GM21390 (cell line): ENCODE measurements around the gene BAK1.
A peak's percentile ranks its signal among the peaks of the same experiment; 100 is the strongest.

Experiments used
- ATAC-seq: cut with Tn5 transposase; IDR thresholded peaks from one replicate; pipeline ENCODE4 v1.9.1; 2021; ENCODE audit not compliant: unreplicated experiment

BAK1 gene

GRCh38 chr6:33588894-33589293, 8.8 kb upstream of the BAK1 start:
- no peak for ATAC-seq

DNA sequence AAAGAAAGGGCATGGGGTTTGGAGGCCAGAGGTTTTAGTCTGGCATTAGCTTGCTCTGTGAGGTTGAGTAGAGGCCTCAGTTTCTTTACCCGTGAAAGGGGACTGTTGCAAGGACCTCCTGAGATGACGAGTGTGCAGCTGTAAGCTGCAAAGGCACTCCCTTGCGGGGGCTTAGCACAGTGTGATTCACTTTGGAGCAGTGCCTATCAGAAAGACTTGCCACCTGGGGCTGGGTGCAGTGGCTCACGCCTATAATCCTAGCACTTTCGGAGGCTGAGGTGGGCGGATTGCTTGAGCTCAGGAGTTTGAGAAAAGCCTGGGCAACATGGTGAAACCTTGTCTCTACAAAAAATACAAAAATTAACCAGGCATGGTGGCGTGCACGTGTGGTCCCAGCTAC, 7.5 kb upstream of the BAK1 start:
- ATAC-seq, result no peak

DNA sequence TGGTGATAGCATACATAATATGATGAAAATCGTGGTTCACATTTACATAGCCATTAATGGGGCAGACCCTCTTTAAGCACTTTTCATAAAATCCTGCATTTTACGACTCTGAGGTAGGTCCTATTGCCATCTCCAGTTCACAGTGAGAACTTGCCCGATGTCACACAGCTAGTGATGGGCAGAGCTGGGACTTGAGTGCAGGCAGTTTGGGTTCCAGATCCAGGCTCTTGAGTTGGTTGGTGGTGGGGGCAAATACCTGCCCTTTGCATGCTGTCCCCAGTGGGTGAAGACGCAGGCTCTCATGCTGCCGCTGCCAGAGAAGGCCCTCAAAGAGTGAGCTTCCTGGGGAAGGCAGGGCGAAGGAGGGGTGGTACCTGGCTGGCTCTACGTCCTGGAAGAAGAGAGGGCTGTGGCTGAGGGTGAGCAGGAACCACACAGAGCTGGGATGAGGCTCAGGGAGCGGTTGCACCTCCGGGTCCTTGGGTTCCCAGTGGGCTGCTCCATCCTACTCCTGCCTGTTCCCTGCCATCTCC, 6.1 kb upstream of the BAK1 start:
- ATAC-seq, result no peak

DNA sequence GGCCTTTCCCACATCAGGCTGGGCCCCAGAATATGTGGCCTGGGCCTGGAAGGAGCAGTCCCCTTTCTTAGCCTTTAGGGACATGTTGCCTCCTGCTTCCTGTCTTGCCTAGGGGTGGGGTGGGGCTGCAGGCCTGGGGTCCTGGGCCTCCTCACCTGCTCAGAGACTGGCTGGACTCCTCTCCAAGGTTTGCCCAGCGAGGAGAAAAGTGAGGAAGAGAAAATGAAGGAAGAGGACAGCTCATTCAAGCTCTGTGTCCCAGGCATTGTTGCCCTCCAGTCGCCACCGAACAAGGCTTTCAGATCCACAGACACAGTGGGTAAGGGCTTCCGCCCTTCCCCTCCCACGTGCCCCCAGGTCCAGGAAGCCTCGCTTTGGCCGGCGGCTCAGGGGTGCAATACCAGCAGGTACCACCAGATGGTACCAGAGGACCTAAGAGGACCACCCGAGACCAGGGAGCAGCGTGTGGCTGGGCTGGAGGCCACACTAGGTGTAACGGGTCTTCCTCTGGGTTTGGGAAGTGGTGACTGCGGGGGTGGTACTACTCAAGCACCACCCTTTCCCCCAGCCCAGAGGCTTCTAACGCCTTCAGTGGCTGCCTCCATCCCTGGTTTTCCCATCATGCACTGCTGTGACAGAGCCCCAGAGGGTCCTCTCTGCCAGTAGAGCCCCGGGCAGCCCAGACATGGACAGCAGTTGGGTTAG, 5.5 kb upstream of the BAK1 start:
- ATAC-seq, result peak; percentile 56

DNA sequence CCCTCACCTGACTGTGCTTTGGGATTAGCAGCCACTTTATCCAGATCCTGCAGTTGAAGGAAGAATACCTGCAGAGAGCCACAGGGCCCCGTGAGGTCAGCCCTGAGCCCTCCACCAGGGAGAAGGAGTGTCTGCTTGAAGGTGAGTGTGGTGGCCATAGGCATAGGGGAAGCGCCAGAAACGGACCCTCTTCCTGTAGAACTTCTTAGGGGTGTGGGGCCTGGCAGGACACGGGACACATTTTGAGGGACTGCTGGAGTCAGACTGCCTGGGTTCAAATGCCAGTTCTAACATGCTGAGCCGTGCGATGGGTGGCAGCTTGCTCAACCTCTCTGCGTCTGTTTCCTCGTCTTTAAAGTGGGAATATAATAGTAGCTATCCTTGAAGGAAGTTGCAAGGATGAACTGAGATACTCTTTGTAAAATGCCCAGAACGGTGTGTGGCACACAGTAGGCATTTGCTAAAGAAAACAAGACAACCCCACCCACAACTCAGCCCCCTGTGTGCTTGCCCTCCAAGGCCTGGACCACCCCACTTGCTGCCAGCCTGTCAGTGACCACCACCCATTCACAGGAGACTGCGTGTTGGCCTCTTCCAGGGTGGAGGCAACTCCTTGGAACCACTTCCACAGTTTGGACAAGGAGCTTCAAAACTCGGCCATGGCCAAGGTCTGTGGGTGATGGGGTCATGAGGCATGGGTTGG, 4.8 kb upstream of the BAK1 start:
- ATAC-seq, result no peak

DNA sequence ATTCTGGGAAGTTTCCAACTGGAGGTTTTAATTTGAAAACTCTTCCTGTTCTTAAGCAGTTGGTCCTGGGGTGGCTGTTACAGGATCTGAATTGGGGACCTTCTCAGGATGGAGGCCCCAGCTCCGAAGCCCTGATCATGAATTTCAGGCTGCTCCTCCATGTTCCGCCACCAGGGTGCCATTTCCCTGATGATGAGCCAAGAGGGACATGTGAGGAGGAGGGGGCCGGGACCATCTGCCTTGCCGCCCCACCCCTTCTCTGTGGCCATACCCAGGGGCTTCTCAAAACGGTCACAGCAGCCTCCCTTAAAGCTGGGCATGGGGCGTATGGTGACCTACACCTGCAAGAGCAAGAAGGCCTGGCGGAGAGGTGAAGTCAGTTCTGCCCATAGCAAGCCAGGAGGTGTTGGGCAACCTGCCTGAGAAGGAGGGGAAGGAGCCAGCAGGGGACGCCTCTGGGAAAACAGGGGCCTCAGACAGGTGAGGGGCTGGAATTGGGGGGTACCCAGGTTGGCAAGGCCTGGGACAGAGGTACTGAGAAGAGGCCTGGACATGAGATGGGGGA, 3.6 kb upstream of the BAK1 start:
- ATAC-seq, result no peak

DNA sequence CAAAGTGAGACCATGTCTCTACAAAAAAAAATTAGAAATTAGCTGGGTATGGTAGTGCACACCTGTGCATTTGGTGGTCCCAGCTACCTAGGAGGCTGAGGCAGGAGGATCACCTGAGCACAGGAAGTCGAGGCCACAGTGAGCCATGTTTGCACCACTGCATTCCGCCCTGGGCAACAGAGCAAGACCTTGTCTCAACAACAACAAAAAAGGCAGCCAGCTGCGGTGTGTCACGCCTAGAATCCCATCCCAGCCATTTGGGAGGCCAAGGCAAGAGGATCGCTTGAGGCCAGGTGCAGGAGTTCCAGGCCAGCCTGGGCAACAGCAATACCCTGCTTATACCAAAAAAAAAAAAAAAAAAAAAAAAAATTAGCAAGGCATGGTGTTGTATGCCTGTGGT, 1.1 kb upstream of the BAK1 start:
- no peak for ATAC-seq

GRCh38 chr6:33578588-33579011, 1.5 kb downstream of the BAK1 start:
- no peak for ATAC-seq

DNA sequence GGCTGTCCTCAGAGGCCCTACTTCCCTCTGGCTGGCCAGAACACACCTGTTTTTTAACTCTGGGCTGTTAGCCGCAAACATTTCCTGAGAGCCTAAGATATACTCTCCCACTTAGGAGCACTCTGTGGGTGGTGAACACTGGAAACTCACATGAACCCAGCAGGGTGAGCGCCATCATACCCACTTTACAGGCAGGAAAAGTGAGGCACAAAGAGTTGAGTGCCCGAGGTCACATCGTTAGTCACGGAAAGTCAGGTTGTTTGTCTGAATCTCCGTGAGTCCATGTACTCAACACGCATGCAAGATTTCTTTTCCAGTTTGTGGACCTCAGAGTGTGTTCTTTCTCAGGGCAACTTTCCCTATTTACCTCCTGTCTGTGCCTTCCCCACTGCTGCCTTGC, 1.9 kb downstream of the BAK1 start:
- ATAC-seq, result no peak

DNA sequence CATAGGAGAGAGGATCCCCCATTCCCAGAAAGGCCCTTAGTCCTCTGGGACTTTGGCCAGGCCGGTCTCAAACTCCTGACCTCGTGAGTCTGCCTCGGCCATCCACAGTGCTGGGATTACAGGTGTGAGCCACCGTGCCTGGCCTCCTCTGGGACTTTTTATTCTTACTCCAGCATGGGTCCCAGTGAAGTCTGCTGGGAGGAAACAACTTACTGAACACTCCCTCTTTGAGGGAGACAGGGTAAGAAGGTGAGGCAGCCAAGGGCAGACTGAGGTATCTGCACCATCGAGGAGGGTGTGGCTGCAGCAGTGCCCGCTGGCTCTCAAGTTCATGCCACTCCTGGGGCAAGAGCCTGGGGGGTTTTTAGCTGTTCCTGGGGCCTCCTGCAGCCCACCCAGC, 2.4 kb downstream of the BAK1 start:
- ATAC-seq, result no peak

GRCh38 chr6:33577106-33577535, 3.0 kb downstream of the BAK1 start:
- ATAC-seq, result no peak

GRCh38 chr6:33576668-33577067, 3.4 kb downstream of the BAK1 start:
- no peak for ATAC-seq

- ATAC-seq, result no peak
Observed at GRCh38 chr6:33575211-33575610, 4.9 kb downstream of the BAK1 start.

GRCh38 chr6:33571637-33572316, 8.3 kb downstream of the BAK1 start:
- no peak for ATAC-seq

GRCh38 chr6:33570806-33571636, 9.1 kb downstream of the BAK1 start:
- peak; percentile 83 for ATAC-seq

DNA sequence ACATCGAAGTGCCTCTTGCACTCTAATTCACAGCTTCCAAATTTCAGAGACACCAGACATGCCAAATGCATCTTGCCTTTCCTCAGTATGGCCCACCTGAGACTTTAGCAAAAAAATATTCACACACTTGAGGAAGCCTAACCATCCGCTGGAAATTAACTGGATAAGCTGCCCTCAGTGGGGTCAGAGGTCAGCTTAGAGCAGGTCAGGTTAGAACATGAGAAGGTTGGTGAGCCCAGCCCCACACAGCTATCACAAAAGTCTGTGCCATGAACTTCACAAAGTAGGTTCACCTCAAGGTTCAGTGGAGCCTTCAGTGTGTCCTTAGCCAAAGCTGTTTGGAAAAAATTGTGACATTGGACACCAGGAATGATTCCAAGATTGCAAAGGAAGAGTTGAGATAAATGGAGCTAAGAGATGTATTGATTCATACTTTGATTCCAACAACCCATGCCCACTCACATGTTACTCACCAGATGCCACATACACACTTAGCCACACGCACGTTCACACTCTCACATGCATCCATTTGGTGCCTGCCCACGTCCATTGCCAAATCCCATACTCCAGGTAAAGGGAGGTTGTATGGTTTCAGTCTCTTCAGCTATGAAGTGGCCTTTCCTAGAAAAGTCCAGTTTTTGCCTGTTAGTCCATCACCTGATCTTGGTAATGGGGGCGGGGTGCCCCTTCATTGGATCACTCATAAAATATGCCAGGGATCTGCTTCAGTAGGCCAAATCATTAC, 11.1 kb downstream of the BAK1 start:
- no peak for ATAC-seq

DNA sequence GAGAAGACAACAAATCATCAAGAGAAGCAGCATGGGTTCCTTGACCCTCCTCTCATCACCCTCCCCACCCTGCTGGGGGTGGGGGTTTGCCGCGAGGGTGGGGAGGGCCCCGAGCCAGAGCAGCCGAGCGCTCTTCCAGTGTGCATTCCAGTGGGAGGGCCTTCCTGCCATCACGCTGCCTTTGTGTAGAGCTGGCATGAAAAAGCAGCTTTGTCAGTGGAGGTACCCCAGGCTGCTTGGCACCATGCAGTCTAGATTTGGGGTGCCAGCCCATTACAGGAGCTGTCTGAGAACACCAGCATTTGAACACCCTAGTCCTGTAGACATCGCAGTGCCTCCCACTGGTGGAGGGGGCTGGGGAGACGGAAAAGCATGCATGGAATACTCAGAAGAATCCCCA, 12.2 kb downstream of the BAK1 start:
- ATAC-seq, result no peak

DNA sequence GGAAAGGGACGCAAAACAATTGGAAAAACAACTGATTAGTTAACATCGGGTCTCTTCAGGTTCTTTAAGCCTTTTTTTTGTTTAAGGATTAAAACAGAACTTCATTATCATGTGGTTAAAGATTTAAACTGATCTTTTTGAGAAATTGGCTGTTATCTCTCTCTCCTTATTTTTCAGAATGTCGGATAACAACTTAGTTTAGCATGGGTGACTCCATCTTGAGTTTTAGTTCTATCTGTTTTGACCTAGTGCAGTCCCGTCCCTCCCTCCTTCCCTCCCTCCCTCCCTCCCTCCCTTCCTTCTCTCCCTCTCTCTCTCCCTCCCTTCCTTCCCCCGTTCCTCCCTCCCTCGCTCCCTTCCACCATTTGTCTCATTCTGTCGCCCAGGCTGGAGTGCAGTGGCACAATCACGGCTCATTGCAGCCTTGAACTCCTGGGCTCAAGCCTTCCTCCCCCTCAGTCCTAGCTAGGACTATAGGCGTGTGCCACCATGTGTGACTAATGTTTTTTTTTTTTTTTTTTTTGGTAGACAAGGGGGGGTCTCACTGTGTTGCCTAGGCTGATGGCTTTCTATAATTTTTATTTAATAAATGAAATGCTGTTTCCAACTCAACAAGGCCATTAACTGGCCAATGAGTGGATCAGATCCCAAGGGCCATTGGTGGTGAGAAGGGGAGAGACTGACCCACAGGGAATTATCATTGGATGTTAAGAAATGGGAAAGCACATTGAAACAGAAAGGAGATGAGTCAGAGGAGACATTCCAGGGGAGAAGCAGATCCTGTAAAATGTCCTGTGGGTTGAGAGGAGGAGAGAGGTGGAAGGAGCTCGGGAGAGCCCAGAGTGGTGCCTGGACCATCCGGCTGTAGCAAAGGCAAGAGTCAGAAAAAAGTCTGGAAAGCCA, 13.6 kb downstream of the BAK1 start:
- ATAC-seq, result no peak

DNA sequence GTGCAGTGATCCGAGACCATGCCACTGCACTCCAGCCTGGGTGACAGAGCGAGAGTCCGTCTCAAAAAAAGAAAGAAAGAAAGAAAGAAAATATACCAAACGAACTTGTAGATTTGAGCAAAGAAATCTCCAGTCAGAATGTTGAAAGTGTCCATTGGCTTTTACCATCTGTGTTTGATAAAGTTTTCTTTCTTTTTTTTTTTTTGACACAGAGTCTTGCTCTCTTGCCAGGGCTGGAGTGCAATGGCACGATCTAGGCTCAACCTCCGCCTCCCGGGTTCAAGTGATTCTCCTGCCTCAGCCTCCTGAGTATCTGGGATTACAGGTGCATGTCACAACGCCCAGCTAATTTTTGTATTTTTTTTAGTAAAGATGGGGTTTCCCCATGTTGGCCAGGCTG, 21.3 kb downstream of the BAK1 start:
- no peak for ATAC-seq
